Keratinocyte (primary cell): ENCODE measurements around the gene TRIML1. TPM values are rescaled to one million over a fixed set of nuclear protein-coding genes. Genes with fewer than 3 reads are reported as not detected.

Experiments used
- DNase-seq: peaks from one replicate; pipeline ENCODE4 v3.0.0-alpha.2; 2011; ENCODE audit warnings: low read depth, missing footprints, low spot score
- FAIRE-seq: peaks from 2 replicates; lab custom pipeline; 2011; peaks lifted over from hg19 to GRCh38; lab: Jason Lieb, UNC
- H2AFZ ChIP-seq: 2 replicates; pipeline ENCODE4 v1.6.0; 2012; ENCODE audit warnings: low read length, control low read depth, inconsistent platforms; ENCODE audit not compliant: control insufficient read depth
- H3K27ac ChIP-seq: 2 replicates; pipeline ENCODE4 v1.5.1; 2011; ENCODE audit warnings: low read length; ENCODE audit not compliant: control insufficient read depth, insufficient read depth
- H3K27me3 ChIP-seq: 3 replicates; pipeline ENCODE4 v1.6.0; 2011; ENCODE audit warnings: low read length; ENCODE audit not compliant: control insufficient read depth, insufficient read depth; ENCODE audit errors: extremely low read depth
- H3K36me3 ChIP-seq, 2 experiments: 2 replicates in 1 of 2; 3 replicates in 1 of 2; pipeline ENCODE4 v1.5.1; 2011; ENCODE audit warnings: low read length in 2 of 2, mild to moderate bottlenecking in 1 of 2; ENCODE audit not compliant: control insufficient read depth in 2 of 2, insufficient read depth in 2 of 2; ENCODE audit errors: extremely low read depth in 1 of 2
- H3K4me1 ChIP-seq: 3 replicates; pipeline ENCODE4 v1.5.1; 2011; ENCODE audit warnings: low read length; ENCODE audit not compliant: control insufficient read depth, insufficient read depth; ENCODE audit errors: extremely low read depth
- H3K4me2 ChIP-seq: 3 replicates; pipeline ENCODE4 v1.6.0; 2011; ENCODE audit warnings: low read depth, low read length; ENCODE audit not compliant: control insufficient read depth, insufficient read depth; ENCODE audit errors: extremely low read depth
- H3K4me3 ChIP-seq, 3 experiments: fragments of 200-600 bp in 1 of 3; sonication (generic) in 1 of 3; 2 replicates in 2 of 3; 3 replicates in 1 of 3; pipeline ENCODE4 v1.5.1; 2011 to 2016; ENCODE audit warnings: low read length in 3 of 3, mild to moderate bottlenecking in 3 of 3, control low read depth in 2 of 3, inconsistent platforms in 1 of 3, low read depth in 1 of 3, mixed read lengths in 1 of 3, mixed run types in 1 of 3, moderate library complexity in 1 of 3; ENCODE audit not compliant: control insufficient read depth in 2 of 3, insufficient read depth in 2 of 3; ENCODE audit errors: extremely low read depth in 1 of 3
- H3K79me2 ChIP-seq: 2 replicates; pipeline ENCODE4 v1.6.0; 2012; ENCODE audit warnings: low read length; ENCODE audit not compliant: control insufficient read depth, insufficient read depth
- H3K9ac ChIP-seq: 3 replicates; pipeline ENCODE4 v1.6.0; 2011; ENCODE audit warnings: low read length; ENCODE audit not compliant: control insufficient read depth, insufficient read depth; ENCODE audit errors: extremely low read depth
- H3K9me1 ChIP-seq: 3 replicates; pipeline ENCODE4 v1.6.0; 2011; ENCODE audit warnings: low read length; ENCODE audit not compliant: control insufficient read depth, insufficient read depth; ENCODE audit errors: extremely low read depth
- H3K9me3 ChIP-seq: 2 replicates; pipeline ENCODE4 v1.5.1; 2012; ENCODE audit warnings: low read depth, low read length; ENCODE audit not compliant: control insufficient read depth
- H4K20me1 ChIP-seq: 3 replicates; pipeline ENCODE4 v1.6.0; 2011; ENCODE audit warnings: low read length; ENCODE audit not compliant: control insufficient read depth, insufficient read depth; ENCODE audit errors: extremely low read depth
- EZH2 ChIP-seq: IDR thresholded peaks from one replicate; pipeline ENCODE4 v1.6.1; 2012; ENCODE audit warnings: inconsistent platforms, mild to moderate bottlenecking, low read length, moderate library complexity
- dilution Hi-C: fragments of 300-500 bp; cut with MboI; formaldehyde crosslinking; loops from one replicate; pipeline ENCODE4 v1.7.0; 2020; ENCODE audit warnings: low sequenced_read_pairs; ENCODE audit not compliant: extremely low pct_ligation_motif_present
- polyA plus RNA-seq, 5 experiments: library from polyadenylated mRNA; depleted of rRNA in 3 of 5; stranded (reverse) in 3 of 5; stranded (forward) in 1 of 5; unstranded in 1 of 5; fragments of >200 nt; gene quantifications; 1 replicate in 1 of 5; 2 replicates in 3 of 5; 3 replicates in 1 of 5; pipeline versions ENCODE4 v1.2.1 to v1.2.3, GENCODE V29; 2011 to 2012; ENCODE audit warnings: missing spikeins in 2 of 5, low read depth in 1 of 5, low replicate concordance in 1 of 5
- TF ChIP-seq, protein P1 (sequence below), 3 experiments: IDR thresholded peaks in 1 of 3; conservative IDR thresholded peaks in 1 of 3; optimal IDR thresholded peaks in 1 of 3; 2 replicates in 2 of 3; 3 replicates in 1 of 3; pipeline versions ENCODE3 to v1.5.1; 2011; ENCODE audit warnings: low read length in 3 of 3, mild to moderate bottlenecking in 3 of 3, moderate library complexity in 2 of 3, control low read depth in 1 of 3, inconsistent platforms in 1 of 3; ENCODE audit not compliant: insufficient read depth in 2 of 3; ENCODE audit errors: extremely low read depth in 1 of 3

Gene TRIML1
- polyA plus RNA-seq, 1 donor (not counting 4 experiments of a cell fraction or from before 2014, with no cell fraction given): not detected

DNA sequence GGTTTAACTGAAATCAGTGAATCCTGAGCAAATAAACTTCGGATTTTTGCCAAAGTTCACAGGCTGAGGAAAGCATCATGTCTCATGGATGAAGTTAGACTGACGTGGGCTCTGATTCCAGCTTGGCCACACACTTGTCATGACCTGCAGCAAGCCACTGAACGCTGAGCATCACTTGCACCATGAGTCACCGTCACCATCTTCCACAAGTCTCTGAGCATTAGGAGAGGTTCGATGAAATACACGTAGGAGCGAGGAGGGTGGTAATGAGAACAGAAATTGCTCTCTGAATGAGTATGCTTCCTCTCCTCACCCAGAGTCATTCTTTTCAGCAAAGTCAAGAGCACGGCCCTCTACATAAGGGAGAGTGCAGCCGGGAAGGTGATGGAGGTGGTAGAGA is 26.1 kb upstream of the TRIML1 start:
- dilution Hi-C loops: no loop called here

DNA sequence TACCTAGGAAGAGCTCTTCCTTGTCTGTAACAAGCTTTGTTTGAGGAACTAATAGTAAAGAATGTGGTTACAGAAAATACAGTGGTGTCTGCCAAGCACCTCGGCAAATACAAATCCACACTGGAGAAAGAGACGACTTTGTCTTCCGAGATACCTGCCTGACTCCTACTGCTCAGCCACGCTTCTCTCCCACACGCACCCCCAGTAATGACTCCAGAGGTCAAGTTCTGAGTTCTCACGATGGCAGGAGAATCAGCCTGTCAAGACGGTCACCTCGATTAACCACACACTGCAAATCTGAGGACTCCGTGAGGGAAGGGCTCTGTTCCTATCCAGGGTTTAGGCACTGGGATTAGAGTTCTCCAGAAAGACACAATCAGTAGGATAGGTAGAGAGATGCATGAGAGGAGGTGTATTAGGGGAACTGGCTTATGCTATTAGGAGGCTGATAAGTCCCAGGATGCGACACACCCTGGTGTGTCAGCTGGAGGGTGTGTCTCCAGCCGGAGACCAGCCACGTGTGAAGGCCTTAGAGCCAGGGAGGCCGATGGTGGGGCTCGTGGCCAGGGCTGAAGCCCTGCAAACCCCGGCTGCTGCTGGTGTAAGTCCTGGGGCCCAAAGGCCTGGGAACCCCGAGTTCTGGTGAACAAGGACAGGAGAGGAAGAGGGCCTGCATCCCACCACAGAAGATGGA is 21.5 kb upstream of the TRIML1 start:
- FAIRE-seq (no peak), DNase-seq (no peak)
- no peak for TF ChIP-seq EZH2
- TF ChIP-seq, protein P1, sequence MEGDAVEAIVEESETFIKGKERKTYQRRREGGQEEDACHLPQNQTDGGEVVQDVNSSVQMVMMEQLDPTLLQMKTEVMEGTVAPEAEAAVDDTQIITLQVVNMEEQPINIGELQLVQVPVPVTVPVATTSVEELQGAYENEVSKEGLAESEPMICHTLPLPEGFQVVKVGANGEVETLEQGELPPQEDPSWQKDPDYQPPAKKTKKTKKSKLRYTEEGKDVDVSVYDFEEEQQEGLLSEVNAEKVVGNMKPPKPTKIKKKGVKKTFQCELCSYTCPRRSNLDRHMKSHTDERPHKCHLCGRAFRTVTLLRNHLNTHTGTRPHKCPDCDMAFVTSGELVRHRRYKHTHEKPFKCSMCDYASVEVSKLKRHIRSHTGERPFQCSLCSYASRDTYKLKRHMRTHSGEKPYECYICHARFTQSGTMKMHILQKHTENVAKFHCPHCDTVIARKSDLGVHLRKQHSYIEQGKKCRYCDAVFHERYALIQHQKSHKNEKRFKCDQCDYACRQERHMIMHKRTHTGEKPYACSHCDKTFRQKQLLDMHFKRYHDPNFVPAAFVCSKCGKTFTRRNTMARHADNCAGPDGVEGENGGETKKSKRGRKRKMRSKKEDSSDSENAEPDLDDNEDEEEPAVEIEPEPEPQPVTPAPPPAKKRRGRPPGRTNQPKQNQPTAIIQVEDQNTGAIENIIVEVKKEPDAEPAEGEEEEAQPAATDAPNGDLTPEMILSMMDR (optimal IDR thresholded peaks at IDR 0.05 in 1 of 3, IDR thresholded peaks at IDR 0.05 in 1 of 3, conservative IDR thresholded peaks at IDR 0.05 in 1 of 3; ENCODE audit: extremely low read depth in 1 of 3, insufficient read depth in 2 of 3, low read length in 3 of 3): no peak

More for the DNA sequence above, 26.1 kb upstream of the TRIML1 start:
- peaks cover 13% of the 10 kb centered on the region for H3K4me1 ChIP-seq
- H3K9me1 ChIP-seq: no peaks in the 10 kb centered on the region
- peak; percentile 49 for DNase-seq
- peak overlapping the region; percentile 55 for H3K27ac ChIP-seq
- H3K79me2 ChIP-seq: peaks cover 4% of the 10 kb centered on the region
- no peaks in the 10 kb centered on the region for H3K36me3 ChIP-seq
- H2AFZ ChIP-seq: peak overlapping the region; percentile 24
- TF ChIP-seq EZH2: no peak
- TF ChIP-seq, protein P1 (optimal IDR thresholded peaks at IDR 0.05 in 1 of 3, IDR thresholded peaks at IDR 0.05 in 1 of 3, conservative IDR thresholded peaks at IDR 0.05 in 1 of 3; ENCODE audit: extremely low read depth in 1 of 3, insufficient read depth in 2 of 3, low read length in 3 of 3): no peak
- FAIRE-seq: peak; percentile 99
- H4K20me1 ChIP-seq: no peaks in the 10 kb centered on the region
- H3K4me2 ChIP-seq: no peak overlapping the region
- H3K9me3 ChIP-seq: no peaks in the 10 kb centered on the region
- no peak overlapping the region for H3K4me3 ChIP-seq
- no peaks in the 10 kb centered on the region for H3K27me3 ChIP-seq
- no peak overlapping the region for H3K9ac ChIP-seq

More for the DNA sequence above, 21.5 kb upstream of the TRIML1 start:
- dilution Hi-C loops: no loop called here
- no peaks in the 10 kb centered on the region for H3K9me1 ChIP-seq
- no peak overlapping the region for H3K9ac ChIP-seq
- no peak overlapping the region for H3K4me3 ChIP-seq
- H3K27me3 ChIP-seq: no peaks in the 10 kb centered on the region
- H3K27ac ChIP-seq: no peak overlapping the region
- no peaks in the 10 kb centered on the region for H3K4me1 ChIP-seq
- H3K36me3 ChIP-seq: no peaks in the 10 kb centered on the region
- no peak overlapping the region for H3K4me2 ChIP-seq
- H2AFZ ChIP-seq: no peak overlapping the region
- H3K9me3 ChIP-seq: no peaks in the 10 kb centered on the region
- H3K79me2 ChIP-seq: no peaks in the 10 kb centered on the region
- no peaks in the 10 kb centered on the region for H4K20me1 ChIP-seq
